HG02571 (cell line): ENCODE measurements around the gene FGB.
A peak's percentile ranks its signal among the peaks of the same experiment; 100 is the strongest.

Experiments
- ATAC-seq: cut with Tn5 transposase; IDR thresholded peaks from one replicate; pipeline ENCODE4 v1.9.1; 2021; ENCODE audit warnings: mild to moderate bottlenecking, moderate library complexity; ENCODE audit not compliant: unreplicated experiment

The FGB gene

GRCh38 chr4:154562697-154563254 lies at the start of gene FGB:
FGB (plus strand) TSS chr4:154563011; CDS start chr4:154563019, 8 bp downstream.
- ATAC-seq: no peak

DNA sequence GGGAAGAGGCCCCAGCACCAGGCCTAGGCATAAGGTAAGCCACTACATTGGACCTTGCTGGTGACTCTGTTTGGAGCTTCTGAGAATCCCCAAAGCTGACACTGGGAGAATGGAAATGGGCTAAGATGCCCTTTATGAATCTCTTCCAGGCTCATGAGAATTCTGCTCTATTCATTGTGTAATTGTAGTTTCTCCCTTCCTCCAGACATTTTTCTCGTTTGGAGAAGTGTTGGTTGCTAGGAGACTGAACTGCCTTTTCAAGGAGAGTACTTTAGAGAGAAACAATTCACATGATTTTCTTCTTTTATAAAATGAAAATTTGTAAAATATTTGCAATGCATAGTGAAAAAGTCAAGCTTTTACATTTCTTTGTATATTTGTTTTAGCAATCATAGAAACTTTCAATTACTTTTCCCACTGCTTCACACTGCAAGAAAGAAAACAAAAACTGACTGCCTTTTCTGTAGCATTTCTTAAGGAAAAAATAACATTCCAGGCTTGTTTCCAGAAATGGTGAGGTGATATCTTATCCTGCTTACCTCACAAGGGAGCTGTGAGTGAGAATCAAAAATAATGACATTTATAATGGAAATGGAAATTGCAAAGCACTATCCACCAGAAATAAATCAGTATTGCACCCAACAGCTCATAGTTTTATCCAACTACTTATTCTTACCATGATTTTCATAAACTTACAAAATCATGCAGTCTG lies 46.3 kb upstream of the FGB start:
- ATAC-seq: no peak

- no peak for ATAC-seq
Measured at GRCh38 chr4:154517591-154517990, 45.2 kb upstream of the FGB start.

DNA sequence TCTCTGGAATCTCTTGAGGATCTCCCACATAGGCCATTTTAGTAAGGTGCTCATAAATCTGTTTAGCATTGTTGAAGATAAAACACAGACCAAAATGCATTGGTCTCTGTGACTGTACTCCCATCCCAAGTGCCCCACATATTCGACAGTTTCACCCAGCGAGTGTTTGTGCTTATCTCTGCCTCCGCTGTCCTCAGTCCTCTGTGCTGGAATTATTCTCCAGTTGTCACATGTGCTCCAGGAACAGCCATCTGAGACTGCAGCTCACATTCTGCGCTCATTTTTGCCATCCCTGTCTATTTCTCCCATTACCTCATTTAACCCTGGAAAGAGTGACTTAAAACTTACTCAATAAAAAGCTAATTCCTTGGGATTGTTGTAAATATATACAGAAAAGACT lies 43.6 kb upstream of the FGB start:
- ATAC-seq: no peak

- no peak for ATAC-seq
Measured at GRCh38 chr4:154521607-154522006, 41.2 kb upstream of the FGB start.

GRCh38 chr4:154526151-154526550 lies 36.7 kb upstream of the FGB start:
- no peak for ATAC-seq

DNA sequence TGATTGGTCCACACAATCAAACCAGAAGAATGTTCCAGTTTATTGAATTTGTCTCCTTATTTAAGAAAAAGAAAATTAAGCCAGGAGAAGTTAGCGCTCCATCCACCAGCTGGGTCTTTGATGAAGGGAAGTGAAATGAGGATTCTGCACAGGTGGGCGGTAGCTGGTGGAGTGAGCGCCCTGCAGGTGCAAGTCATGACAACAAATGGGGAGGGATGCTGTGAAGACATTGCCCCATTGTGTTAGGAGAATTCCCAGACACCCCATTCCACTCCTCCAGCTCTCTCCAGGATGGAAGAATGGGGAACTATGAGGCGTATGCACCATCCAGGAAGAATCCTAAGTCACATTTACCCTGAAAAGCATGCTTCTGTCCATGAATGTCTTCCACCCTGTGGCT lies 35.5 kb upstream of the FGB start:
- ATAC-seq: no peak

- ATAC-seq: no peak
Measured at GRCh38 chr4:154528869-154529268, 33.9 kb upstream of the FGB start.

GRCh38 chr4:154529728-154530519 lies 32.9 kb upstream of the FGB start:
- ATAC-seq: no peak

DNA sequence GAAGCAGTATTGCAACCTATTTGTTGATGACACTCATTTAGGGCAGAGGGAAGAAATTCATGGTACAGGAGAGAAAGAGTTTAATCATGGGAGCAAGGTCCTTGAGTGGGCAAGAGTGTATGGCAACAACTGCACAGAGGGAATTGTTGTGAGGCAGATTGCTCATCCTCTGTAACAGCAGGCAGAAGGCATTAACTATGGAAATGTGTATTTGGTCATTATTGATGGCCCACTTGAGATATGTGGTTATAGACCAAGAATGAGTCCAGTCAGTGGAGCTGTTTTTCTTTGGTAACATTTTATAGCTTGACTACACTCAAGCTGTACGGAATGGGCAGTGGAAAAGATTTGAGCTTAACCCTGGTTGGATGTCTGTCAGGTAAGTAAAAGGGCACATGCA lies 28.5 kb upstream of the FGB start:
- no peak for ATAC-seq

- ATAC-seq: no peak
Measured at GRCh38 chr4:154542271-154542879, 20.4 kb upstream of the FGB start.

GRCh38 chr4:154545689-154546088 lies 17.1 kb upstream of the FGB start:
- ATAC-seq: no peak

- peak; percentile 98 for ATAC-seq
Measured at GRCh38 chr4:154549894-154550790, 12.7 kb upstream of the FGB start, which contains the start of gene PLRG1. PLRG1 (minus strand) TSS chr4:154550400; CDS start chr4:154550308, 92 bp downstream.

DNA sequence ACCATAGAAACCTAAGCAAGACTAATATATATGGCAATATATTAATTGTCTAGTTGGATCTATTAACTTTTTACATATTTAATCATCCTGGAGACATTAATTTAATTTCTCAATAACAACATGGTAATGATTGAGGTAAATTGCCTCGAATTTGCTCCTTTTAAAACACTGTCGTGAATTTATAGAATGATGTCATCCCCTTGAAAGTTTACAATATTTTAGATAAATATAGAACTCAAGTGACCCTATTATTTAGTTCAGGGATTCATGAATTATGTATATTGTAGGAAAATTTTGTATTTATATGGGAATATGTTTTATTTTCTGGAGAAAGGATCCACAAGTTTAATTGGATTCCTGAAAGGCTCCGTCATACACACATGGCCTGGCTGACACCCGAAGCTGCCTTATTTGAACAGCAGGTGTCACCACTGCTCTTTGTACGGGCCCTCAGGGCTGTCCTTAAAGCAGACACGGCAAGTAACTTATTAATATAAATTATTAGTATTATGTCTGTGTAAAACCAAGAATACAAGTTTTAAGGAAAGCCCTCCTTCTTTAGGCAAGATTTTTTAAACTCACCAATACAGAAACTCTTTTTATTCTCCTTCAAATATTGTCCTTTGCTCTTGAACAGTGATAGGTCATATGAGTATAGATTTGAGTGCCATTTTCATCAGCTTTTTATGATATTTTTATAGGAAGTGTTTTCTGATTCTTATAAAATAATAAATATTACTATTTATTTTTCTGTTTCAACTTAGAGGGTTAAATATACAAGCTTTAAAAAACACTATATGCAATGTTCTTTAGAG lies 10.7 kb upstream of the FGB start:
- peak; percentile 43 for ATAC-seq

GRCh38 chr4:154559141-154559493 lies 3.7 kb upstream of the FGB start:
- ATAC-seq: peak; percentile 18

- peak; percentile 74 for ATAC-seq
Measured at GRCh38 chr4:154559494-154560418, 3.1 kb upstream of the FGB start.

- ATAC-seq: no peak
Measured at GRCh38 chr4:154560419-154560801, 2.4 kb upstream of the FGB start.

DNA sequence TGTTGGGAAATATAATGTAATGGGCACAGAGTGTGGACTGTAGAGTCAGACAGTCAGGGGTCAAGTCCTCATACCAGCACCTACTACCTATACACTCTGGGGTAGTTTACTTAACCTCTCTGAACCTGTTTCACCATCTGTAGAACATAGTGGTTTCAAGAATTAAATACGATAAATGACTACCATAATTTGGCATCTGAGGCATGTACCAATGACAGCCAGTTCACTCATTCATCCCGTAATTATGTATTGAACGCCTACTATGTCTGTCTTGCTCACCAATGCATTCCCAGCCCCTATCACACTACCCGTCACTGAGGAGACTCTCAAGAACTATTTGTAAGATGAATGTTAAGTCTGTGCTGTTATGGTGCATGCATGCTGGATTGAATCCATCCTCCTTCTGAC lies 2.0 kb upstream of the FGB start:
- ATAC-seq: no peak

- ATAC-seq: no peak
Measured at GRCh38 chr4:154564311-154564710, 1.5 kb downstream of the FGB start.
